CD4-positive, alpha-beta T cell treated with Interleukin-4 for 4 hours (primary cell): ENCODE results near the gene SYNC.

Experiments used
- DNase-seq: peaks from one replicate; pipeline ENCODE4 v3.0.0-alpha.2; 2020

The SYNC gene

DNA sequence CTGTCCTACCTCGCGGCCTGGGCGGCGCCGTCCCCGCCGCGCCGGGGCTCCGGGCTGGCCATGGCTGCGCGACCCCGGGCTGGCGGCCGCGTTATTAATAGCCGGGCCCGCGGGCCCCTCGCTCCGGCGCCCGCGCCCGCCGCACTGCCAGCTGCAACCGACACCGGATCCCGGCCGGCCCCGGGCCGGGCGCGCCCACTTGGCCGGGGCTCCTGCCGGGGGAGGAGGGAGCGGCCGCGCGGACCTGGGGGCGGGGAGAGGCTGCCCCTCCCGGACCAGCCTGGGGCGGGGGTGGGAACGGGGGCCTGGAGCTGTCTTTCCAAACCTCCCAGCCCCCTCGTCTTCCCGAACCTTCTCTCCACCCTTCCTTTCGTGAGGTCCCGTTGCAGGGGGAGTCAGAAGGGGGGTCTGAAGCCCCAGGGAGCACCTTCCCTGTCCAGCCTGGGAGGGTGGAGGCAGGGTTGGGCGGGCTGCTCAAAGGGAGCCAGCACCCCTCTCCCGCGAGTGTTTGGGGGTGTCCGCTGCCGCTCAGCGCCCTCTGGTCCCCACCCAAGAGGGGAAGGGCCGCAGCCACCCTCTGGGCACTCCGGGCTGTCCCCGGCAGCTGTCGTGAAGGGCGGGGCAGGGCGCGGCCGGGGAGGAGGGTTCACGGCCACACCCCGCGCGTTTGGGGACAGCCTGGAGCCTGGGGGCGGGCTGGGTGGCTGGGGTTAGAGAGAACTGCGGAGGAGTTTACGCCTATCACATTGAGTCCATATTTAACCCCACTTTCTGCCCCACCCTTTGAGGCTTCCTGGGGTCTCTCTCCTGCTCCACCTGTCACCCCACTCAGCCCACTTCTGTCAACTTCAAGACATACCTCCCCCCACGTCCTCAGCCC lies at the start of gene SYNC:
Gene SYNC, minus strand, starts transcription at position 172 of the 880 bp plus-strand sequence. Its CDS starts 110 bp downstream, at position 62.
- no peak for DNase-seq

DNA sequence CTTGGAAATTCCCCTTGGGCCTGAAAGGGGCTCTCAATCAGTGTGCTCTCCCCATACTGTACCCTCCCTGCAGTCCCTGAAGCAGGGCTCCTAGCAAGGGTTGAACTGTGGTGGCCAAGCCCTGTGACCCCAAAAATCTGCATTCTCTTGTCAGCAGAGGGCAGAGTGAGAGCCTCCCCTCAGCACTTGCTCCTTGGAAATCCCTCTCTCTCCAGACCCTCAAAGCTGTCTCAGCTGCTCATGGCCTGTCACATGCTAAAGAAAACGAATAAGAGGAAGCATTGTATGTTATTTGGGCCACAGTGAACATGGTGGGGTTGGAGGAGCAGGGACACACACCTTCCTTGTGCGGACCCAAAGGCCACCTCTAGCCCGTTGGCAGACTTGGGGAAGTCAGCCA lies 47.2 kb upstream of the SYNC start:
- DNase-seq = no peak

GRCh38 chr1:32749332-32749731 lies 46.8 kb upstream of the SYNC start:
- DNase-seq = no peak

DNA sequence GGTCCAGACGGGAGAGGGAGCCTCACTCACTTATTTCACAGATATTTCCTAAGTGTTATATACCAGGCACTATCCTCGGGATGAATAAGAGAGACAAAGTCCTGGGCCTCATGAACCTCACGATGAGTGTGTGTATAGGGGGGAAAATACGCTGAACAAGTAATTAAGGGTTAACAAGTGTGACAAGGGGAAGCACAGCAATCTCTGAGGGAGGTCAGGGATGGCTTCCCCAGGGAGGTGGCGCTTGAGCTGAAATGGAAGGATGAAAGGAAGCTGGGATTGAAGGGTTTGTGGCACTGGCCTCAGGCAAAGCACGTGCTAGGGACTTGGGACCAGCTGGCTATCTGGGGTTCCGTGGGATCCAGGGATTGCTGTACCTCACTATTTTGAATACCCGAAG lies 46.4 kb upstream of the SYNC start:
- DNase-seq = no peak

DNA sequence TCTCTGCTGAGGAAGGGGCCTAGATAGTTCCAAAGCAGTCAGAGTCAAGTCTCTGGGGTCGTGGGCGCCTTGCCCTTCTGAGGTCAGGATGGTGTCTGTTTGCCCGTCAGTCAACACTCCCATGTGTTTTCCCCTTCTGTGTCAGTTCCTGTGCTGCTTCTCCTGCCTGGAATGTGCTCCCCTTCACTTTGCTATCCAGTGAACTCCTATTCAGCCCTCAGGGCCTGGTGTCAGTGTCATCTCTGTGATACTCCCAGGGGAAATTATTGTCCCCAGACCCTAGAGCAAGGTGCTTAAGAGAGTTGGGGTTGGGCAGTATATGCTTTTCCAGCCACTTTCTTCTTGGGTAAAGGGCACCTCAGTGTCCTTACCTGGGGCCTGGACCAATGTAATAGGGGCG lies 45.8 kb upstream of the SYNC start:
- DNase-seq = no peak

- DNase-seq = no peak
These were observed 43.6 kb upstream of the SYNC start for GRCh38 chr1:32746130-32746529.

DNA sequence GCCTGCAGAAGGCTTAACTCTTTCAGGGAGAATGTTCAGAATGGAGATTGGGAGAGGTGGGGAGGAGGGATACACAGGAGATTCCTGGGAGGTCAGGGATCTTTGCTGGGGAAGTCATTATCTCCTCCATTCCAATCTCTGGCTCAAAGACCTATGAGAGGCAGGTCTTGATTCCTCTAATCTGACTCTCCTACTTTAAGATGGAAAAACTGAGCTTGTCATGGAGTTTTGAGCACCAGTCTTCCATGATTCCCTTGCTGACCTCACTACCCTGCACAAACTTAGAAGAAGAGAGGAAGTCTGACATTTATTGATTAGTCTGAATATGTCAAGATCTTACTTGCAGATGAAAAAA lies 41.5 kb upstream of the SYNC start:
- DNase-seq = no peak

DNA sequence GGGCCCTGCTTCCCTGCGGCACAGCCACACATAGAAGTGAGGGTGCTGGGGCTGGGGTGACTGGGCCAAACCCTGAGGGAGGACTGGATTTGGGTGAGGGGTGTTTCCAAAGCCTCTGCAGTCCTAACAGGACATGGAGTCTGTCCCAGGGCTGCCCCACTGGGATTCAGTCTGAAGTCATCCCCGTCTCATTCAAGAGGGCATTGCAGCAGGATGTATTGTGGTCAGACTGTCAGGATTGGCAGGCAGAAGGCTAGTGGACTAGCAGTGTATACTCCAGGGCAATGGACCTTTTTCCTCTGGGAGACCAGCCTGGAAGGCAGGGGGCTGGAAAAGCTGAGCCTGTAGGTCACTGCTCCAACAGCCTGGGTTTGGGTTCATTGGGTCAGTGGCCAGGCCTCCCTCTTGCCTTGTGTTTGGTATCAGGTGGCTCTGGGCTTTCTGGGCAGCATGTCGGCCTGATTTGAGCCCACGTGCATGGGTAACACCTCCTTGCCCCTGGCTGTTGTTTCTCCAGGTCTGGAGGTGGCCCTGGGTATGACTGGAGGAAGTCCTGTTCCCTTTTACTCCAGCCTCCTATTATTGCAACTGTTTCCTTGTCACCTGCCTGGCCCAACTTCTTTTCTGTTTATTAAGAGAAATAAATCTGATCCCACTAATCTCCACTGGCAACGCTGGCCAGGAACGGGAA lies 41.0 kb upstream of the SYNC start:
- no peak for DNase-seq

DNA sequence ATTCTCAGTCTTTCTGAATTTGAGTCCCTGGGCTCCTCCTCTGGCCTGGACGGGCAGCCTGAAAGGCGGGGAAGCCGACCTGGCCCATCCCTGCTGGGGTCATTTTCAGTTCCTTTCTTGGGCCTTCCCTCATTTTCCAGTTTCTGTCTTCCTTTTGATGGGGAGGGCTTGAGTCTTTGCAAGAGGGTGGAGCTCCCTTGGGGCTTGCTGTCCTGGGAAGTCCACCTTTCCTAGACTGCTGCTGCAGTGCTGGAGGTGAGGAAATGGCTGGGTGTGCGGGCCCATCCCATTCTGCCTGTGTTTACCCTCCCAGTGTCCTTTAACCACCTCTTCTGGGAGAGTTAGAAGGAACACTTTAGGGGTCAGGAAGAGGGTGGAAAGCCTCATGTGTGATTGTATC lies 40.4 kb upstream of the SYNC start:
- no peak for DNase-seq

DNA sequence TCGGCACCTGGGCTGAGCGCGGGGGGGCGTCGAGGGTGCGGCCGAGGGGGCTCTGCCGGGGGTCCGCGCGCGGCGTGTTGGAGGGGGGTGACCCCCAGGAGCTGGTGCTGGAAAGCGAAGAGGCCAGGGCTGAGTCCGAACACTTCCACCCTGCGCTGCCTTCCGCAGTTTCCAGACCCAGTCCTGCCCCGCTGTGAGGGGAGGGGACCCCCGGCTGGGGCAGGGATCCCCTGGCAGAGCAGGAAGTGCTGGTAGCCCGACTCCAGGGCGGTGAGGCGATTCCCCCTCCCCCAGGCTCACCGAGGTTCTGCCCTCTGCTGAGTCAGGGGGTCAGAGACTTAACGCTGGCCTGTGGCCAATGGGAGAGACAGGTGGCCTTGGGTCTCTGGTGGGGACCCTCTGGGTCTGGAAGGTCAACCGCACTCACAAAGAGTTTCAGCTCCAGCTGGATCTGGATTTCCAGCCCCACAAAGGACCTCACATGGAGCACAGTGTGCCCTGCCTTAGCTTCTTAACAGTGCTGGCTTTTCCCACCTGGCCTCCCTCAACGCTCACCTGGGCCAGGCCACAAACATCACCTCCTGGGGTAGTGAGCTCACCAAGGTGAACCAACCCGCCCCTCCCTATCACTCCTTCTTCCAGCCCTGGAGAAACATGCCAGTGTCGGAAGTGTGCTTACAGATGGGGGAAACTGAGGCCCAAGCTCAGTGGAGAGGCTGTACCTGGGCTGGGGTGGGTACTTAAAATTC lies 39.8 kb upstream of the SYNC start:
- no peak for DNase-seq

GRCh38 chr1:32741413-32742198 lies 39.0 kb upstream of the SYNC start:
- DNase-seq = no peak

- no peak for DNase-seq
These were observed 38.5 kb upstream of the SYNC start for GRCh38 chr1:32741059-32741412.

DNA sequence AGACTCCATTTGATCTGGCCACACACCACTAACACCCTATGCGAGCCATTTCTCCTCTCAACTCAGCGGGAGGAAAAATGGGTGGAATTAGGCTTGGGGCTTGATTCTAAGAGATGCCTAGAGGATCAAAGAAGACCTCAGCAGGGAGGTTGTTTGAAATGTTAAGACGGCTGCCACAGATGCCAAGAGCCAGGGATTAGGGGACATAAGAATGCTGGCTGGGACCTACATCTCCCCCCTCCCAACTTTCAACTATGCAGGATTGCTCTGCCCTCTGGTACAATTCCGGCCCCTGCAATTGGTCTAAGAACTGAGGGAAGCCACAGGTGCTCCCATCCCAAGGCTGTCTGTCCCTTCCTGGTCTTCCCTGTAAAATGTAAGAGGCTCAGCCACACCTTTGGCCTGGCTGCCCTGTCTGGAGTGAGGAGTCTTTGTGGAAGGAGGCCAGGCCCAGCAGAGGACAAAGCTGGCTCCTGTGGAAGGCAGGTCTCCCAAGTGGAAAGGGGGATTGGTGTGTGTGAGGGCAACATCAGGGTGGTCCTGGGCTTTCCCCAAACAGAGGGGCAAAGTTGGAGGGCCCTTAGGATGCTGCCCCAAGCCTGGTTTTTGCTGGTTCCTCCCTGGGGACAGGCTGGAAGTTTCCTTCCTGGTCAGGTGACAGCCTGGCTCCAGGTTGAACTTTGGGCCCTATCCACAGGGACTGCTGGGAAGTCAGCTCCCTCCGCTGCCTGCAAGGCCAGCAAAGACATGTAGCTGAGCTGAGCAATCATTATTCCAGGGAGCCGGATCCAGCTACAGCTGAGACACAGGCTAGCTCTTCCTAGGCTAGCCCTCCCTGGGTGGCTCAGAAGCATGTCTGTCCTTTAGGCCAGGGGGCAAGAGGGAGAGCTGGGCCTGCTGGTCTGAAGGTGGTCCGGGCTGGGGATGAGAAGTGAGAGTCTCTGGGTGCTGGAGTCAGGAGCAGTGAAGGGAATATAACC lies 34.5 kb upstream of the SYNC start:
- DNase-seq = no peak

- no peak for DNase-seq
These were observed 31.2 kb upstream of the SYNC start for GRCh38 chr1:32733582-32734321.

DNA sequence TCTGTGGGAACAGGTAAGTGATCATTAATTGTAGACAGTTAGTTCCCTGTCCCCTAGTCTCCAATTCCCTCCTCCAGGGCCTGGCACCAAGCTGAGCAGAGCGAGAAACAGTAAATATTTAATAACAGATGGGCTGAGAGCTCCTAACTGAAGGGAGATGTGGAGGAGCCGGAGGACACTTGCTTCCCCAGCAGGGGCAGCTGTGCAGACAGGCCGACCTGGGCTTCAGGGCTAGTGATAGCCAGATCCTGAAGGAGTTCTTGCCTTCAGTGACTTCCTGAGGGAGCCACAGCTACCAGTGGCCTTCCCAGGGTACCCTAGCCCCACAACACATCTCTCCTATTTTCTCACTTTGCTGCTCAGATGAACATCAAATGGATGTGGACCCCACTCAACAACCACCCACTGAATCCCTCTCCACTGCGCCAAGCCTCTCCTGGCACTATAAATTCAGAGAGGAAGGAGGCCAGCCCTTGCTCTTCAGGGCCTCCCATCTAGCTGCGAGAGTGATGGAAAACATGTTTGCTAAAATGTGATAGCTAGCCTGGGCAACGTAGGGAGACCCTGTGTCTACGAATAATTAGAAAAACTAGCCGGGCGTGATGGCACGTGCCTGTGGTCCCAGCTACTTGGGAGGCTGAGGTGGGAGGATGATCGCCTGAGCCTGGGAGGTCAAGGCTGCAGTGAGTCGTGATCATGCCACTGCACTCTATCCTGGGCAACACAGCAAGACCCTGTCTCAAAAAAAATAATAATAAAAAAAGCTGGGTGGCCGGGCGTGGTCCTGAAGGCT lies 26.9 kb upstream of the SYNC start:
- no peak for DNase-seq

DNA sequence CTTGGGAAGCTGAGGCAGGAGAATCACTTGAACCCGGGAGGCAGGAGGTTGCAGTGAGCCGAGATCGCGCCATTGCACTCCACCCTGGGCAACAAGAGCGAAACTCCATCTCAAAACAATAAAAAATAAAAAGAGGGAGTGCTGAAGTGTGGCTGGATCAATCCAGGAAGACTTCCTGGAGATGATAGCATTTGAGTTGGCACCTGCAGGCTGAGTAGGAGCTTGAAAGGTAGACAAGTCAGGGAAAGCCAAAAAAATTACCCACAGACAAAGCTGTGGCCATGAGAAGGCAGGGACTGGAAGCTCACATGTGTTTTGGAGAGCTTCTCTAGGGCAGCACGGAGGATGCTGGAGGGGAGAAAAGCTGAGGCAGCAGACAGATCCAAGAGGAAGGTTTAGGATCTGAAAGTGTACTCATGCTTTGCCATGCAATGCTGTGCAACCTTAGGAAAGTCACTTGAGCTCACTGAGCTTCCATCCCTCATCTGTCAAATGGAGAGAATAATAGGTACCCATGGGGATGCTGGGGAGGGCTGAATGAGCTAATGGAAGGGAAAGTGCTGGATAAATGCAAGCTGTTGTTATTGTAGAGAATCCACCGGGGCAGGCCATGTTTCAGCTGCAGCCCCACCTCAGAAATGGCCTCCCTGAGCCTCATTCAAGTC lies 26.0 kb upstream of the SYNC start:
- DNase-seq = no peak

DNA sequence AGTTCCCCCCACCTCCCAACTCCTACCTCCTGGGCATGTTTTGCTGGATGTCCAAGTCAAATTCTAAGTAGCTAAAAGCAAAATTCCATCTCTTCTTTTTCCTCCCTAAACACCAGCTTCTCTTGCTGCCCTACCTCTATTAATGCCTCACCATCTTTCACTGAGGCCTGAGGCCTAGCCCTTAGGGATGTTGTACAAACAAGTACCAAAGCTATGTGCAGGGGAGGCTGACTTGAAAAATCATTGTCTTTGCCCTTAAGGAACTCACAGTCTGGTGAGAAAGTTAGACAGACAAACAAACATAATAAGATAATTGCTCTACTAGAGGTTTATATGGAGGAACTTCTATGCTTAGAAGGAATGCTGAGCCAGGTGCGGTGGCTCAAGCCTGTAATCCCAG lies 25.3 kb upstream of the SYNC start:
- DNase-seq = no peak

- no peak for DNase-seq
These were observed 23.0 kb upstream of the SYNC start for GRCh38 chr1:32725615-32725982.
